GM12874 (cell line): ENCODE data around the gene NFKBIA.

Experiments
- CTCF ChIP-seq: IDR thresholded peaks from 2 replicates; pipeline ENCODE4 v1.5.1; 2011; ENCODE audit warnings: low read depth, mild to moderate bottlenecking, control low read depth, low read length, moderate library complexity; ENCODE audit not compliant: insufficient read depth

NFKBIA gene

DNA sequence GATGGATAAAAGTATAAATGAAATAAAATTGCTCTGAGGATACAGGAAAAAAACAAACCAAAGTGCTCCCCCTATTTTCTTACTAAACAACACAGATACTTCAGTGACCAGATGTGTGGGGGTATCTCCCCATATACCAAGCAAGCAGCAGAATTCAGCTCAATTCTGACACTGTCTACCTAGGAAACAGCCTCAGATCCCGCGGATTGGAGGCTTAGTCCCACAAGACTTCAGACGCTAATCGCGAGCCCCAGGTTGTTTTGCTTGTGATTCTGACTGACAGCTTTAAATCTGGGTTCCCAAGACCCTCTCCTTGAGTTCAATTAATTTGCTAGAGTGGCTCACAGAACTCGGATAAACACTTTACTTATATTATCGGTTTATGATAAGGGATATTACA lies 17.3 kb downstream of the NFKBIA start:
- TF ChIP-seq CTCF: no peak

DNA sequence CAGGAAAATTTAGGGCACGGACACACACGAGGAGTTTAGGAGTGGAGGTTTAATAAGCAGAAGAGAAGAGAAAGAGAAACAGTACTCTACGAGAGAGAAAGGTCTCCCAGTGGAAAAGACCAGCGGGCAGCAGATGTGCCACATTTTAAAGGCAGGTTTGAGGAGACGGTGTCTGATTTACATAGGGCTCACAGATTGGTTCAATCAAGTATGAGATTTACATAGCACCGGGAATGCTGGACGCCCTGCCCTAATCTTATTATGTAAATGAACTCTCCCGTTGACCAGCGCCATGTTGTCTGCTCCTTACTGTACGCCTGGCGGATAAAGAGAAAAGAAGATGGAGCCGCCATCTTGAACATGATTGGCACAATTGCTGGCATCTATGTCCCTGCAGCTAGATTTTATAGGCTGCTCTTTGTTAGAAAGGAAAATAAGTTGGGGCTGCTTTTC lies 17.9 kb downstream of the NFKBIA start:
- no peak for TF ChIP-seq CTCF

DNA sequence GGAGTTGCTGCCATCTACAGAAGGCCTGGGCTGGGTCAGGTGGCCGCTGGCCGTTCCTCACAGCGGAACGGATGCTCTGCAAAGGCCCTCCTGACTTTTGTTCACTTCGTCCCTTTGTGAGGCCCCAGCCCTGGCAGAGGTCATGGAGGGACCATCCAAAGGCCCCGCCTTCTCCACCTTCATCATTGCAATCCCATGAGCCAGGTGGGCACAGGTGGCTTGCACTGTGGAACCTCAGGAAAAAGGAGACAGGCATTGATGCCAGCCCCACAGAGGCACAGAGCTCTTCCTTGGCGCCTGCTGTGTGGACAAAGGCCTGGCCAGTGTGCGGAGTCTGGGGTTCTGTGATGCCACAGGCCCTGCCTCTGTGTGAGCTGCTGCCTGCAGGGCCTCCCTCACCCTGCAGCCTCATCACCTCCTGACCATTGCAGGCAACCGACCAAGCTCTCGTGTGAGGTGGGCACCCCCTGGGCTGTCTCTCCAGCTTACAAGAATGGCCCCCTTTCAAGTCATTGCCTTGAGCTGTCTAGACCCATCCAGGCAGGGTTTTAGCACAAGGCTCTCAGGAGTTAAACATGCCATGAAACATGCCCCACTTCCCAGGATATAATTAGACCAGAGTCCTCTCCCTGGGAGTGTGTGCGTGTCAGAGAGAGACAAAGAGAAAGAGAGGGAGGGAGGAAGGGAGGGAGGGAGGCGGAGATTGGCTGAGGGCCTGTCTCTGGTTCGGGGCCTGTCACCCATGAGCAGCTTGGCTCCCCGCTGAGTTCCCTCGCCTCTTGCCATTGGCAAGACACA lies 19.3 kb downstream of the NFKBIA start:
- TF ChIP-seq CTCF: no peak

- TF ChIP-seq CTCF: no peak
Observed at GRCh38 chr14:35384455-35385041, 20.0 kb downstream of the NFKBIA start.

- TF ChIP-seq CTCF: no peak
Observed at GRCh38 chr14:35383569-35384454, 20.7 kb downstream of the NFKBIA start.

GRCh38 chr14:35380794-35381193 lies 23.8 kb downstream of the NFKBIA start:
- TF ChIP-seq CTCF: no peak
